Activated CD4-positive, alpha-beta T cell treated with anti-CD3 and anti-CD28 coated beads, Interleukin-2, Interleukin-6, amounts not matched to agents 100 ng/mL and 50 ng/mL, durations not matched to agents 16 hours and 8 hours (primary cell): Measurements from ENCODE around the gene AMOTL1.

Experiments used
- DNase-seq: peaks from one replicate; pipeline ENCODE4 v3.0.0-alpha.2; 2020

AMOTL1 gene, protein sequence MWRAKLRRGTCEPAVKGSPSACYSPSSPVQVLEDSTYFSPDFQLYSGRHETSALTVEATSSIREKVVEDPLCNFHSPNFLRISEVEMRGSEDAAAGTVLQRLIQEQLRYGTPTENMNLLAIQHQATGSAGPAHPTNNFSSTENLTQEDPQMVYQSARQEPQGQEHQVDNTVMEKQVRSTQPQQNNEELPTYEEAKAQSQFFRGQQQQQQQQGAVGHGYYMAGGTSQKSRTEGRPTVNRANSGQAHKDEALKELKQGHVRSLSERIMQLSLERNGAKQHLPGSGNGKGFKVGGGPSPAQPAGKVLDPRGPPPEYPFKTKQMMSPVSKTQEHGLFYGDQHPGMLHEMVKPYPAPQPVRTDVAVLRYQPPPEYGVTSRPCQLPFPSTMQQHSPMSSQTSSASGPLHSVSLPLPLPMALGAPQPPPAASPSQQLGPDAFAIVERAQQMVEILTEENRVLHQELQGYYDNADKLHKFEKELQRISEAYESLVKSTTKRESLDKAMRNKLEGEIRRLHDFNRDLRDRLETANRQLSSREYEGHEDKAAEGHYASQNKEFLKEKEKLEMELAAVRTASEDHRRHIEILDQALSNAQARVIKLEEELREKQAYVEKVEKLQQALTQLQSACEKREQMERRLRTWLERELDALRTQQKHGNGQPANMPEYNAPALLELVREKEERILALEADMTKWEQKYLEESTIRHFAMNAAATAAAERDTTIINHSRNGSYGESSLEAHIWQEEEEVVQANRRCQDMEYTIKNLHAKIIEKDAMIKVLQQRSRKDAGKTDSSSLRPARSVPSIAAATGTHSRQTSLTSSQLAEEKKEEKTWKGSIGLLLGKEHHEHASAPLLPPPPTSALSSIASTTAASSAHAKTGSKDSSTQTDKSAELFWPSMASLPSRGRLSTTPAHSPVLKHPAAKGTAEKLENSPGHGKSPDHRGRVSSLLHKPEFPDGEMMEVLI

DNA sequence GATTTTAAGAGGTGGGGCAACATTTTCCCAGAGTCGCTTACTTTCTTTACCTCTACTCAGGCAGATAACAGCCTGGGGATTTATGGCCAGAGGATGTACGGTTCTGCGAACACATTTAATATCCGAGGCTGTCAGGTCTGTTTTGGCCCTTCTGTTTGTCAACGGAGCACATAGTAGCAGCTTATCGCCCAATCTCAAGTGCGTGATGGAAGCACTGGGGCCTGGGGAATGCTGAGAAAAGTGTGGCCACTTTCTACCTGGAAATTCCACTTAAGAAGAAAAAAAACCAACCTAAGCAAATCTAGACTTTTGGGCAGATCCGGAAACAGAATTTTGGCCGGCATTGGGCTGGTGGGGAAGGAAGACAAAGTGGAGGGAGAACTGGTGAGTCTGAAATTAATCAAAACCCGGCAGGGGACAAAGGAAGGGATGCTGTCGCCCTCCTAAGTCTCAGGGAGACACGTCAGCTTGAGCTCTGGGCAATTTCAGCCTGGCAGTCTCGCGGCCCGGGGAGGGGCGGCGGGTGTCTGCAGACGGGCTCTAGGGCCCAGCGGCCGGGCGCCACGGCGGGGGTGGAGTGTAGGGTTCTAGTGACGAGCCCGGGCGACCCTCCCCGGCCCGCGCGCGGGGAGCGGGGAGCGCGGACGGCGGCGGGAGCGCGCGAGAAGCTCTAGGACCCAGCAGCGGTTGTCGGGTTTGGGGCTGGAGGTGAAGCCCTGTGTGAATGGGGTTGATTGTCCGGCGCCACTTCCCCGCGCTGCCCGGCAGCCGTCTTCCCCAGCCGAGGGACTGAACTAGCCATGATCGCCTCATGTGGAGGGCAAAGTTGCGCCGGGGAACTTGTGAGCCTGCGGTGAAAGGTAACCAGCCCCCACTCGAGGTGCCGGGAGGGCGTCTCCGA lies at the start of gene AMOTL1:
TSS of gene AMOTL1 (plus strand) at position 656 of the 901 bp plus-strand sequence. CDS start at position 812, 156 bp downstream.
- peak; percentile 48 for DNase-seq

DNA sequence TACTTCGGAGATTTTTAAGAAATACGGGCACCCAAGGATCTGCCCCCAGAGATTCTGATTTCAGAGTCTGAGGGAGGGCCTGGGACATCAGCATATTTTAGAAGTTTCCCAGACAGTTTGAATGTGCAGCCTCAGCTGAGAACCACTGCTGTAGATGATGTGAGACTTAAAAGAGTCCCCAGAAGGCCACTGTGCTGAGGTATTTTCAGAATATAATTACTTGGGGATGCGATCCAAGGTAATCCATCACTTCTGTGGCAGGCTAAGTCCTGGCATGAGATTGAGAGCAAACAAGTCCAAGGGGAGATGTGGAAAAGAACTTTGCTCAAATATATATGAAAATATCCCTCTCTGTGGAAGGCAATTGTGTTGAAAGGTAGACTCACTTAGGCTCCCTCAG lies 48.3 kb upstream of the AMOTL1 start:
- no peak for DNase-seq

DNA sequence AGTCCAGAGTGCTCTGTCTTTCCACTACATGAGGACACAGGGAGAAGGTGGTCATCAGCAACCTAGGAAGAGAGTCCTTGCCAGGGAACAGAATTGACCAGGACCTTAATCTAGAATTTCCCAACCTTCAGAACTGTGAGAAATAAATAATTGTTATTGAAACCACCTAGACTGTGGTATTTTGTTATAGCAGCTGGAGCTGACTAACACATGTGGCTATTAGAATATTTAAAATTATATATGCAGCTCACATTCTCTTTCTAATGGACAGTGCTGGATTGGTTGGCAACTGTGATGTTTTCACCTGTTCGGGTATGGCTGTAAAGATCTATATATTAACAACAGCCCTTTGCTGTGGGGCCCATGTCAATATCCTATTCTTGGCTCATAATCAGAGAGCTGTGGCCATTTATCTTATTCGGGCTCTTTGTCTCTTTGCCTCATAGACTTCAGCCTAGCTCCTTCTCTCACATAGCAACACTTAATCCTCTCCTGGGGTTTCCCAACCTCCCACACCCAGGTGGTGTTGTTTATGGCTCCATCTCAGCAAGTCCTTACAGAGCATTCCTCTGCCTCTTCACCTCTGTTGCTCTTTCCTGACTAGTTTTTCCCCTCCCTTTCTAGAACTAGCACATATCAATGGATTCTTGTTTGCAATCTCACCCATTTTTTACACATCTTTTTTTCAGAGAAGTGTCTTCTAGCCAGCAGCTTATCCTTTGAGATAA lies 46.4 kb upstream of the AMOTL1 start:
- DNase-seq, result no peak

GRCh38 chr11:94722735-94723134 lies 45.4 kb upstream of the AMOTL1 start:
- no peak for DNase-seq

DNA sequence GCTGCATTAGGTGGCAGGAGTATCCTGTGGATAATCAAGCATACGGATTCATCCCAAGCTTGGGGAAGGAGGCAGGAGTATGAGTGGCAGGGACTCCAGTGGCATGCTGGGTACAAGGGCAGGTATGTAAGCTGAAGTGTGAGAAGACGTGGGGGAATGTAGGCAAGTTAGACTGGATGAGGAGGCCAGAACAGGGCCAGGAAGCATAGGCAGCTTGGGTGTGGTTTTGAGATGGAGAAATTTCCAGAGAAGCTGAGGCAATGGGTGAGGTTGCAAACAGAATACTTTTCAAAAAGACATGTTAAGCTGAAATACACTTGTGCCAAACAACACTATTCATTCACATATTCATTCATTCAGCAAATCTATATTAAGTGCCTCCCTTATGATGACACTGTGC lies 43.1 kb upstream of the AMOTL1 start:
- DNase-seq, result no peak

GRCh38 chr11:94727819-94728218 lies 40.3 kb upstream of the AMOTL1 start:
- no peak for DNase-seq

GRCh38 chr11:94728541-94728940 lies 39.6 kb upstream of the AMOTL1 start:
- no peak for DNase-seq

- DNase-seq, result no peak
Measured at GRCh38 chr11:94728966-94729751, 39.0 kb upstream of the AMOTL1 start.

DNA sequence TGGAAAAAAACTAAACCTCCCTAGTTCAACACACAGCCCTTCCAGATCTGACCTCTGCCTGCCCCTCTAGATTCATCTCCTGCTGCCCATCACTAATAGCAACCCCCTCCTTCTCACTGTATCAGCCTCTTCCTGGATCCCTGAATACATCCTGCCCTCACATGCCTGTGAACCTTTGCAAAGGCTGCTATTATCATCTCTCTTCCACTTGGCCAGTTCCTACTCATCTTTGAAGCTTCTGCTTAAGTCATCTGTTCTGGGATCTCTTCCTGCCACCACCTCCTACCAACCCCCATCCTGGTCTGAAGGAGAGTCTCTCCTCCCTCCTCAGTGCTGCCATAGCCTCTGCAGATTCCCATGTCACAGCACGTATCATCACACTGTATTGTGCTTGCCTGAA lies 38.0 kb upstream of the AMOTL1 start:
- DNase-seq, result no peak

- no peak for DNase-seq
Measured at GRCh38 chr11:94731880-94732601, 36.1 kb upstream of the AMOTL1 start.

- no peak for DNase-seq
Measured at GRCh38 chr11:94732617-94733281, 35.4 kb upstream of the AMOTL1 start.

DNA sequence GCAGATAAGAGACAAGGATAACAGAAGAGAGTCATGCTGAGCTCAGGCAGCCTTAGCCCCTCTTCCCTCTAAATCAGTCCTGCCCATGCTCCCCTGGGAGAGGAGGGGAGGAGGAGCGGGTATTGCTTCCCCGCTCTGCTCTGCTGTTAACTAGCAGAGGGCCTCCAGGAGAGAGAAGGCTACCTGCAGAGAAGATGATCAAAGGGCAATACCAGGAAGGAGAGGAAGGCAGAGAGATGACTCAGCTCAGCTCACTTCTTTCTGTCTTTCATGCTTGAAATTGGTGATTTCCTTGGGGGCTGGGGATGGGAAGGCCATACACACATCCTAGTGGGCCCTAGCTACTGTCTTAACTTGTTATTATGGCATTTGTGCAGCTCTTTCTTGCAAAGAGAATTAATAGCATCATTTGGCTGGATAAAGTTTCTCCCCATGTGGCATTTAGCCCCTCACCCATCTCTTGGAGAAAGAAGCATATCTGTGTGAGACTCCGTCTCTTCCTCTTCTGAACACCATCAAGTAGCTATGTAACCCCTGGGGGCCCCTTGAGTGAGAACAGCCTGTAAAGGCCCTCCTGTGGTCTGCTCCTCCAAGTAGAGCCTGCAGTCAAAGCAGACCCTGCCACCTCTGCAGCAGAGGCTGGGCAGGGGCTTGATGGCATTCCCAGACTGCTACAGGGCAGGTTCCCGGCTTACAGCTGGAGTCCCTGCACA lies 33.4 kb upstream of the AMOTL1 start:
- DNase-seq, result peak; percentile 20

GRCh38 chr11:94735907-94736306 lies 32.2 kb upstream of the AMOTL1 start:
- DNase-seq, result no peak

GRCh38 chr11:94737171-94737611 lies 31.0 kb upstream of the AMOTL1 start:
- no peak for DNase-seq

DNA sequence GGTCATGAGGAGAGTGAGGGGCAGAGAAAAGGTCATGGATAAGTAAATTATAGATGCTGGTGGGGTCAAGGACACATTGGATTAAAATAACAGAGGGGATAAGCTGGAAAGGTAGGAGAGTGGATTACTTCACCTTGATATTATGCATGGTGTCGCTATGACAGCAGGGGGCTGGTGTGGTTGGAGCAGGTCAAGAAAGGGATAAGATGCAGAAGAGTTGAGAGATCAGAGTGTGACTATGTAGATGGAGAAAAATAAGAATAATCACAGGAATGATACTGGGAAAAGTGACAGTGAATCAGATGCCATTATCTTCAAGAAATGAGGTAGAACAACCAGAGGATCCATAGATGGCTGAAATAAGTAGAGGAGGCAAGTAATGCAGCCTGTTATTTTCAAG lies 29.4 kb upstream of the AMOTL1 start:
- DNase-seq, result no peak

DNA sequence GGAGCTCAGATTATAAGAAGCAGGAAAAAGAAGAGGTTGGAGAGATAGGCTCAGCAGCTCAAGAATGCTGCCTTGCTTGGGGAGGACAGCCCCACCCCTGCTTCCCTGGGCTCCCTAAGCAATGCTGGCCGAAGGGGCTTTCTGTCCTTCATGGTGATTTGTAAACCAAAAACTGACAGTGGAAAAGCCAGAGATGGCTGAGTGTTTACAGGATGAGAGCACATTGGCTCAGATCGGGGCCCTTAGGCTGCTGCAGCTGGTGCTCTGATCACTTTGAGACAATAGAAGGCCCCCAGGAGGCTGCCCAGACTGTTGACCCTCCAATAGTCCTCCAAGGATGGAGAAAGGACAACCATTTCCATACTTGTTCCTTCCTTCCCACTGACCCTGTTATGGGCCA lies 28.8 kb upstream of the AMOTL1 start:
- no peak for DNase-seq

DNA sequence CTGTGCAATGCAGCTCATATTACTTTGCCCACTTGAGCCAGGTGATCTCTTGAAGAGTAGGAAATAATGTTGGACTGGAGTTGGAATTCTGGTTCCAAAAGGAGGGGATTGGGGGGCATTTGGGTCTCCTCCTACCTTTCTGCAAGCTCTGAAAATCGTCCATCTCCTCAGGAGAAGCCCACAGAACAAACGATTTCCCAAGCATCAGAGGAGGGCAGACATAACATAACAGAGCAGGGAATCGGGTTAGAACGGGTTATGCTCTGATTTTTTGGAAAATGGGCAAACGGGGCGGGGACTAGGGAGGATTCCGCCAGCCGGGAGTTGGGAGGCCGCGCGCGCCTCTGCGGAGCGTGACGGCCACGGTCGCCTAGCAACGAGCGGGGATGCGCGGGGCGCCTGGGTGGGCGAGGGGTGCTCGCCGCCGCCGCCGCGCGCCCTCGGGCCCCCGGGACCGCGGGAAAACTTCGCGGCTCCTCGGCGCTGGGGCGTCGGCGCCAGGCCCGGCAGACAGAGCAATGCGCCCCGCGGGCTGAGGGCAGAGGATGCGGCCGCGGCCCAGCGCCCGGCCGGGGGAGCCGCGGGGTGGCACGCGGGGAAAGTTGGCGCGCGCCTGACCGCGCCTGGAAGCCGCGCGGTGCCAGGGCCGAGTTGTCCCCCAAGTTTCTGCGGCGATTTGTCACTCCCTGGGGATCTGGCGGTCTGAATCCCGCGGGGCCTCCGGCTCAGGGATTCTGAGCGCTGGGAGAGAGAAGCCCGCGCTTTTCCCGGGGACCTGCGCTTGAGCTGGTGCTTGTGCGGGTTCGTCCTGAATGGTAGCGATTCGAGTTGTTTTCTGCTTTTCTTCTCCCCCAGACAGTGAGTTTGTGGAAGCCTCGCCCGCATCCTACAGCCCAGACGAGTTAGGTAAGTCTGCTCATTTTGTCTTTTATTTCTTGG lies 27.8 kb upstream of the AMOTL1 start:
- DNase-seq, result no peak
